GM19467 (cell line): ENCODE measurements around the gene CIITA.
"Not testable (repeated sequence)": the region's sequence is repeated elsewhere in the genome, so short reads cannot be mapped to it uniquely, and the experiment has no call there.

Source experiments
- ATAC-seq: cut with Tn5 transposase; IDR thresholded peaks from one replicate; pipeline ENCODE4 v1.9.1; 2021; ENCODE audit warnings: mild to moderate bottlenecking, moderate library complexity; ENCODE audit not compliant: unreplicated experiment

The CIITA gene

DNA sequence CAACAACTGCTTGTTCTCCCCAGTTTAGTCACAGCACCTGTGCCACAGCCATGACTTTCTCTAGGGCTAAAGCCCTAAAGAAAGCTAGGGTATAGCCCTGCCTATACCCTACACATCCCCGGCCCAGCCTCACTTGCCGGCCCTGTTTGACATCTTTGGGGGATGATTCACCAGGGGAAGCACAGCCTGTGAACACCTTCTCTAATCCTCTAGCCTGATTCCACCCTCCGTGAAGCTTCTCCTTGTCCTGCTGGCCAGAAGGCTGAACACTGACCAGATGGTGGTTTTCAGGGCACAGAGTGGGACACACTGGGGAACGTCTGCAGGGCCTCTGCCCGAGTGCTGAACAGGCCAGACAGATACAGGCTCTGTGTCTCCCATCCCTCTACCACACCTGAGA lies 73.4 kb downstream of the CIITA start:
- no peak for ATAC-seq

DNA sequence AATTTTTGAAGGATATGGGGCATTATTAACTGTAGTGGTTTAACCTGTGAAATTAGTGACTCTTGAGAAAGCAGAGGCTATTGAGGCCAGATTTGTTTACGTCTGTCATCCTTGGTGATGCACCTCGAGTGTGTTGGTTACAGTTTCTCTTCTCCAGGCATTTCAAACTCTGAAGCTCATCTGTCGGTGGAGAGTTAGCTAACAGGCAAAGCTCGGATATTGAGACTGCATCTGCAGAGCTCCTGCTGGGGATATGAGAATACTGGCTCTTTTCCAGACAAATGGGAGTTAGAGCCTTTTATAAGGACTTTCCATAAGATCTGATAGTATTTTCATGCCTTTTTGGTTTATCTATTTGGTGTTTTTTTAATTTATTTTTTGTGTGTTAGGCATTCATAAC lies 74.0 kb downstream of the CIITA start:
- no peak for ATAC-seq

DNA sequence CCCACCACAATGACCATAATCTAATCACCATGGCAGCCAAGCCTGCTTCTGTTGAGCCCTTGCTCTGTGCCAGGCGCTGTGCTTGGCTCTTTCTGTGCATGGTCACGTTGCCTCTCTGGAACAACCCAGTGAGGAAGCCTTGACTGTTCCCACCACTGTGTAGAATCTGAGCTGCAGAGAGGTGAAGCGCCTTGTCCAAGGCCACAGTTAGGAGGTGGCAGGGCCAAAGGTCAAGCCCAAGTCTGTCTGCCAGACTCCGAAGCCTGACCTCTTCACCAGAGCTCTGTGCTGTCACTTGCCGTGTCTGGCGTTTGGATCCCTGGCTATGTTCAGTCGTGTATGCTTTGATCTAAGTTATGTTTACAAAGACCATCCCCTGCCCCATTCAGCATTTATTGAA lies 77.9 kb downstream of the CIITA start:
- no peak for ATAC-seq

DNA sequence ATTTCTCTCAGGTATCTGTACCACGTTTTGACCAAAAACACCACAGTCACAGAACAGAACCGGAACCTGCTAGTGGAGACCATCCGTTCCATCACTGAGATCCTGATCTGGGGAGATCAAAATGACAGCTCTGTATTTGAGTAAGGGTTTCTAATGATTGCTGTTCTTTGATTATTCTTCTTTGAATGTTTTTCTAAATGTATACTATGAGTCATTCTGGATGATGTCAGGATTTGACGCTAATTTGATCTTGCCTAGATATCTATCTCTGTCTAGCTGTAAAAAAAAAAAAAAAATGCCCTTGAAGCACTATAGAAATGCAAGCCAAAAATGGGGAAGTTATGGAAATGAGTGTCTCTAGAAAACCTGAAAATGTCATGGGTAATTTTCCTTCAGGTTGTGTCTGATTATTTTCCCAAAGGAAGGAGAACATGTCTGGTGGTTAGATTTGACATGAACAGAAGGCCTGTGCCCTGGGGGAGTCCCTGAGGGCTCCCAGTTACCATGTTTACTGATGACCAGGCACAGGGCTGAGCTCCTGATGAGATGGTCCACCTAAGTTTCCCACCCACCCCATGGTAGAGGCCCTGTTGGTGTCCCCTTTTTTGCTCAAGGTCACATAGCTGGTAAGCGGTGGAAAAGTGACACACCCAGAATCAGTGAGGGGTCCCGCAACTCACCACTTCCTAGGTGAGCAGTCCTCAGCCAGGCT lies 80.9 kb downstream of the CIITA start:
- ATAC-seq = no peak

DNA sequence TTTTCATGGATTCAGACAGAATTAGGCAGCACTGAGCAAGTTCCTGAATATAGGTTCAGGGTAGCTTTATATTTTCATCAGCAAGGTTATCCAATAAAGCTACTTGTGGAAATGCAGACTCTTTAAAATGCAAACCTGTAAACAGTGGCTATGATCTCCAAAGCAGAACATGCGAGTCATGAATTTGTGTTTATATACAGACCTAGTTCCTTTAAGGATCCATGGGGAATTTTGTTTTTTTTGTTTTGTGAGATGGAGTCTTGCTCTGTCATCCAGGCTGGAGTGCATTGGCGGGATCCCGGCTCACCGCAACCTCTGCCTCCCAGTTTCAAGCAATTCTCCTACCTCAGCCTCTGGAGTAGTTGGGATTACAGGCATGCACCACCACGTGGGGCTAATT lies 82.2 kb downstream of the CIITA start:
- no peak for ATAC-seq

DNA sequence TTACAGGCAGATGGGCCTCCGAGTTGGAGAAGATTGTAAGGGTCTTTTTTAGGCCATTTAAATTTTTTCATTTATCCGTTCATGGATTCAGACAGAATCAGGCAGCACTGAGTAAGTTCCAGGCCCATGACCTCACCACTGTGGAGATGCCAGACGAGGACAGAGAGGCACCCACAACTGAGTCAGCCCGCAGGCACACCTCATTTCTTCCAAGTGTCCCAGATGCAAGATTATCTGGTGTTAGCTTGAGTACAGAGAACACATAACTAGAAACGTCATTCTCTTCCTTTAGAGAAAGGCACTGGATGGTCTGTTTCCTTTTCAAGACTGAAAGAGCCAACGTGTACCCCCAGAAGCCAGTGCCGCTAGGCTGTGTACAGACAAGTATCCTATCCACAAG lies 84.2 kb downstream of the CIITA start:
- ATAC-seq = no peak

DNA sequence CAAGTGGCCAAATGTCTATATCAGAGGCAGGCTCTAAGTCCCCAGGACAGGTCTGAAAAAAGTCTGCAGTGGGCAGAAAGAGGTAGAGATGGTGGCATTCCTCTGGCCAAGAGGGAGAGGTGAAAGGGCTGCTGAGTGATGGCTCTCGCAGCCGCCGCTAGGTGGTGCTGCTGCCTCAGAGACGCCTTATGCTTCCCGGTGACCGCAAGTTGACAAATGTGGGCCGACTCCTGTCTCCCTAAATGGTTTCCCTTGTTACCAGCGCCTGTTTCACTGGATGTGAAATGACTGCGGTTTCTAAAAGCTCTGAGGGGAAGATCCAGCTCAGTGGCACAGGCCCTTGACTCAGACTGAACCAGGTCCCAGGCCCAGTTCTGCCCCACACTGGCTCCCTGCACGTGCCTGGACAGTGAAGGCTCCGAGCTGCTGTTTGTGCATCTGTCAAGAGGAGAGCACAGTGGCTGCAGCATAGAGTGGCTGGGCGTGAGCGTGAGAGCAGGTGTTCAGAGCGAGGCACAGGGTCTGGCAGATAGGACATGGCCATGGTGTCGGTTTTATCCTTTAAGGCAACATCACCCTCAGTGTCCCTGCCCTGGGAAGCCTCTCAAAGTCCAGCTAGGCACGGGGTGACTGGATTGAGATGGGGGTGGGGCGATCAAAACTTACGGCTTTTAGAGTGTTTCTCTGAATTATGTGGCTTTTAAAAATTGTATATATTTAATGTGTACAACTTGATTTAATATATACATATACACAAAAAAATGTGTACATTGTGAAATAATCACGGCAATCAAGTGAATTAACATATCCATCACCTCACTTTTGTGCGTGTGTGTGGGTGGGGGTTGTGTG lies 87.3 kb downstream of the CIITA start:
- peak; percentile 41 for ATAC-seq

DNA sequence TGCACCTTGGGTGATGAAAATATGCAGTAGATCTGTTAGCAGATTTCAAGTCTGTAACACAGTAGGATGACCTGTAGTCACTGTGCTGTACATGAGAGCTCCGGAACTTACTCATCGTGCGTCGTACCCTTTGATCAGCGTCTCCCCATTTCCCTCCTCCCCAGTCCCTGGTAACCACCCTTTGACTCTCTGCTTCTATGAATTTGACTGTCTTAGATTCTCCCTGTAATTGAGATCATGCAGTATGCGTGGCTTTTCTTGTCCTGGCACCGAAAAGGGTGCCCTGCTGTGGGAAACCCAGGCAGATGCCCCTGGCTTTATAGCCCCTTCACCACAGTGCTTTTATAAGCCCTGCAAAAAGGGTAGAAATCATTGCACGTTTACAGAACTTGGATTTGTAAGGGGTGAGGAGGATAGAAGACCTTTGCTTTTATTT lies 87.9 kb downstream of the CIITA start:
- ATAC-seq = no peak

DNA sequence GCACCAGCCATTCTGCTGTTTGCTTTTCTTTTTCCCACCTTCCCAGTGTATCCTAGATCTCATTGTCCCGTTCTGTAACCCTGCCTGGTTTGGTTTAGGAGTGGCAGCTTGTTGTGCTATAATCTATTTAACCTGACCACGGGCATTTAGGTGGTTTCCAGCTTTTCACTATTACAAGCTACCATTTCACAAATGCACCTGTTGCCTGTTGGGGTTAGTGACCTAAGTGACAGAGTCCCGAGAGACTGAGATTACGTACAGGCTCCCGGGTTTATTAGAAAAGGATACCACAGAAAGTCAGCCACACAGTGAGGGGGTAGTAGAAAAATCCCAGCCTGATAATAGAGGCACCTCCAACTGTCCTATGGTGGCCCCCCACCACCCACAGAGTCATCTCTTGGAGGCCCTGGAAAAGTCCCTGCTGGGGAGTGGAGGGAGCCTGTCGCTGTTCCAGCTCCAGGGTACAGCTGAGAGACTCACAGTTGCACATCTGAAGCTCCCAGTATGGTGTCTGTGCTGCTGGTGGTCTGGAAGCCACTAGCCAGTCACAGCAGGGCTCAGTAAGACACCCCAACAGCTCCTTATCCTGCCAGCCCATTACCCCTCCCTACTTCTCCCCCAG lies 88.5 kb downstream of the CIITA start:
- peak; percentile 47 for ATAC-seq

DNA sequence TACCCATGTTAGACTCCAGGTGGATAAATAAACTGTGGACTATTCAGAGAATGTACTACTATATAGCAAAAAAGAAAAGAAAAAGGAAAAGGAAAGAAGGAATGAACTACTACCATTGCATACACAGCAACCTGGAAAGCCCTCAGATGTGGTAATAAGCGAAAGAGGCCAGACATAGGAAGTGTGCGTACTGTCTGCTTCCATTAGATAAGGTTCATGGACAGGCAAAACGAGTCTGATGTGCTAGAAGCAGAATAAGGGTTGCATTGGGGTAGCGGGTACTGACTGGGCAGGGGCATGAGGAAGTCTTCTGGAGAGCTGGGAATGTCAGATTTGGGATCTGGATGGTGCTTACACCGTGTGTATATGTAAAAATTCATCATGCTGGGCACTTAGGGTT lies 89.1 kb downstream of the CIITA start:
- ATAC-seq = no peak

DNA sequence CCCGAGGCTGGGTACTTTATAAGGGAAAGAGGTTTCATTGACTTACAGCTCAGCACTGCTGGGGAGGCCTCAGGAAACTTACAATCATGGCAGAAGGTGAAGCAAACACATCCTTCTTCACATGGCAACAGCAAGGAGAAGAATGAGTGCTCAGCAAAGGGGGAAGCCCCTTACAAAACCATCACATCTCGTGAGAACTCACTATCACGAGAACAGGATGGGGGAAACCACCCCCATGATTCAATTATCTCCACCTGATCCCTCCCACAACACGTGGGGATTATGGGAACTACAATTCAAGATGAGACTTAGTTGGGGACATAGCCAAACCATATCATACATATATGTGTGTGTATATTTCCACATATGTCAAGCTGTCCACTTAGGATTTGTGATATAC lies 89.6 kb downstream of the CIITA start:
- not testable (repeated sequence) for ATAC-seq

DNA sequence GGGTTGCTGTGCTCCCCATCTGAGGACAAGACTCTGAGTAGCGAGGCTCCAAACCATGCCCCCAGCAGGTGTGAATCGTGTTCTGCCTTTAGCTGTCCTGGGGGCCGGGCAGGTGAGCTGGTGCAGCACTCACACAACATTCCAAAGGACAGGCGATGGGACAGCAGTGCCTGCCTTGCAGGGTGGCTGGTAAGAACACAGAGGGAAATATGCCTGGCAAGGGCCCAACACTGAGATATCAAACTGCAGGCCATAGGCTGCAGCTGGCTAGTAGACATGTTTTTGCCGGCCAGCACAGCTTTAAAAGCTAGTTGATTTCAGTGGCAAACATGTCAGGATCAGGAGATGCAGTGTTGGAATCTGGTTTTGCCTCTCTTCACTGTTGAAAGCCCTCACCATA lies 91.0 kb downstream of the CIITA start:
- no peak for ATAC-seq

DNA sequence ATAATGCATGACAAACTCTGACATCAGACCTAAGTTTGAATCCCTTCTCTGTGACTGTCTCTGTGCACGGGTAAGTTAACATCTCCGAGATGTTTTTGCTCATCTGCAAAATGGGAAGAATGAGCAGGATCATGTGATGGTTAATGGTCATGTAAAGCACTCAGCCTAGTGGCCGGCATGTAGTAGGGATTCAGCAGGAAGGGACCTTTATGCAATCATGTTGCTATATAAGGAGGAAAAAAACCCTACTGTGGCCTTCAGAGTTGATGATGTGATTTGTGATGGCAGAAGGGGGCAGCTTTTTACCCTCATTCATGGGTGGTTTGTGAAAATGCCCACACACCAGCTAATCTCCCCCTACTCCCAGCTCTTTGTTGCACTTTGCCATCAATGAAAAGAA lies 91.5 kb downstream of the CIITA start:
- no peak for ATAC-seq

DNA sequence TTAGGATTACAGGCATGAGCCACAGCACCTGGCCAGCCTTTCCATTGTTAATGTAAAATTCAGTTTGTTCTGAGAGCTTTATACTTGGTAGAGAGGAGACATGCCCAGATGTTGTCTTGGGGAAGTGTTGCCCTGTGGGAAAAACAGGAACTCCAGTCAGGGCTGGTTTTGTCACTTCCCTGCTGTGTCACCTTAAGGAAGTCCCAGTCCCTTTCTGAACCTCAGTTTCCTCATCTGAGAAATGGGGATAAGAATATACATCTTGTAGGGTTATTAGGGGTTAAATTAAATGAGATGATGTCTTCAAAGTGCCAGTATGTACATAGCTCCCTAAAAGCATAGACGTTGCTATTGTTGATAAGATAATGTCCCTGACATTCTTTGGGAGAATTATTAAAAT lies 92.6 kb downstream of the CIITA start:
- ATAC-seq = no peak

DNA sequence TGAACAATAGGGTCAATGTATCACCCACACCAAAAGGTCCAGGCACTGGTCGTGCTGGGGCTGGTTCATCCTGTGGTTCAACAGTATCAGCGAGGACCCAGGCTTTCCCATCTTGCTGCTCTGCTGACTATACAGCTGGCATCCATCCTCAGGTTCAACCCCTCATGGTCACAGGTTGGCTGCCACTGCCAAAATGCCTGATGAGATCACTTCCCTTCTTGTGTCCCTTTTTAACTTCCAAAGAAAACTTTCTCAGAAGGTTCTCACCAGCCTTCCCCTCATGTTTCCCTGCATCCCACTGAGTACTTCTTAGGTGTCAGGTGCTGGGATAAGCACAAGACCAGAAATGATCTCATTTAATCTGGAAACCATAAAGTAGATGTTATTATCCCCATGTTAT lies 93.1 kb downstream of the CIITA start:
- ATAC-seq = no peak

DNA sequence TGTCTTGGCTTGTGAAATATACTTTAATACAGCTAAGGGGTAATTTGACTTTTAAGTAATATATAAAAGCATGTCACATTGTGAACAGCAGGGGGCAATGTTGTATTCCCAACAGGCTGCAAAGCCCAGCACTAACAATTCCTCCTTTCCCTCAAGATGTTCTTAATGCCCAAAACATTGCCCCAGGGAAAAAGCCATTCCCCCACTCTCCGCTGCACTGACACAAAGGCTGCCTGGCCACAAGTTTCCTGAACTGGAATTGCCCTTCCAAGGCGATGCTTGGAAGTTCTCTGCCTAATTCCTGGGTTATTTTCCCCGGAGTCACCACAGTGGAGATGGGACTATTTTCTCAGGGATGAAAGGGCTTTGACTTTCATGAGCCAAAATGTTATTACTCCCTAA lies 94.6 kb downstream of the CIITA start:
- ATAC-seq = no peak

DNA sequence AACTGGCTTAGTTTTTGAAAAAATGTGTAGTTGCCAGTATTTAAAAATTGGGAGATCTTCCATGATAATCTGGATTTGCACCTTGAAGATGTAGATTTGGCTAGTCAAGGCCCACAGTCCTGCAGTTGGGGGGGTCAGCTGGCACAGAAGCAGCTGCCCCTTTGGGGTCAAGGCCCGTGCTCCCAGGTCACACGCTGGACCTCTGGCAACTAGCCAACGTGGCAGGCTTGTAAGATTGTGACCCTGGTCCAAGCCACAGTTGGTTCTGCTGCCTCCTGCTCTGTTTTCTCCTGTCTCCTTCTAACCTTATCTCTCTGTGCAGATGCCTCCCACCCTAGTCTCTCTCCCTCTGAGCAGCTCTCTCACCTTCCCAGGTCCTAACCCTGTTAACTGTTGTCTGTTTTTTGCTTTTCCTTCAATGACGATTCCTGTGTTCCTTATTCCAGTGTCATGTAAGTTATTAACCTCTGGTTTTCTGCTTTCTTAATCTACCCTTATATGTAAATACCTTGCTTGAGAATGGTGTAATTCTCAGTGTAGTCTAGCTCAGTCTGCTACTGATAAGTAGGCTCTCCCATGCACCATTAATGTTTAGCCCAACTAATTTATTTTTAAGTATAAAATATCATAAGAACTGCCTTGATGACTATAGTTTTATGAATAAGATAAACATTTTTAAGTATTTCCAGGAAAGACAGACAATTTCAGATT lies 95.3 kb downstream of the CIITA start:
- no peak for ATAC-seq

DNA sequence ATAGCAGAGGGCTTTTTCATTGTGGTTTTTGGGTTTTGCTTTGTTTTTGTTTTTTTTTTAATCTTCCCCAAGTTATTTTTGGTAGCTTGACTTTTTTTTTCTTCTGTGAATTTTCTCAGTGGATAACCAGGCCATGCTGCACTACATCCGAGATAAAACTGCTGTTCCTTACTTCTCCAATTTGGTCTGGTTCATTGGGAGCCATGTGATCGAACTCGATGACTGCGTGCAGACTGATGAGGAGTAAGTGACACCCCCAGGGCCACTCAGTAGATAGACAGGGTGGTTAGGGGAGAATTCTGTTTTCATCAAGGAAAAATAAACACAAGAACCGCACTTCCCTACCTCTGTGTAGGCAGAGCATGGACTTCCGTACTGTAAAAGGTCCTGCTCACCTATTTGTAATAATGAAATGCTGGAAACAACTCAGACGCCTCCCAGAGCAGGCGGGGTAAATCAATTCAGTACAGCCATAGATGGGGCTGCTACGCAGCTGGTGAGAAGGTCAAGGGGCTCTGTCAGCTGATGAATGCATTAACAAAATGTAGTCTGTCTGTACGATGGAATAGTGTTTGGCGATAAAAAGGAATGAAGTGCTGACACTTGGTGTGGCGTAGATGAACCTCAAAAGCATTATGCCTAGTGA lies 95.9 kb downstream of the CIITA start:
- no peak for ATAC-seq

DNA sequence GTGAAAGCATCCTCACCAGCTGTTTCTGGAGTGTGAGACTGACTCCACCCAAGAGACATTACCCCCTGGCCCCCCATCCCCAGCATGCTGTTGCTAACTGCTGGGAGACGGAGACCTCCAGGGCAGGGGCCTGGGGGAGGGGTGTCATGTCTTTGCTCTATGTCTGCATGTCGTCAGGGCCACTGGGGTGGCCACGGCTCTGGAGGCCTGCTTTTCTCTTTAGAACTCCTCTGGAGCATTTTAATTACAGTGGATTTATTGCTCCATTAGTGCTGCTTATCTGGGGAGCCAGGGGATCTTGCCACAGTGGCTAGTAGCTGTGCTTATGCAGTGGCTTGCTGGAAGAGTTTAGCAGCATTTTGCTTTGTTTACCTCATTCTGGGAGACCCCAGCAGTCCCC lies 99.6 kb downstream of the CIITA start:
- no peak for ATAC-seq

DNA sequence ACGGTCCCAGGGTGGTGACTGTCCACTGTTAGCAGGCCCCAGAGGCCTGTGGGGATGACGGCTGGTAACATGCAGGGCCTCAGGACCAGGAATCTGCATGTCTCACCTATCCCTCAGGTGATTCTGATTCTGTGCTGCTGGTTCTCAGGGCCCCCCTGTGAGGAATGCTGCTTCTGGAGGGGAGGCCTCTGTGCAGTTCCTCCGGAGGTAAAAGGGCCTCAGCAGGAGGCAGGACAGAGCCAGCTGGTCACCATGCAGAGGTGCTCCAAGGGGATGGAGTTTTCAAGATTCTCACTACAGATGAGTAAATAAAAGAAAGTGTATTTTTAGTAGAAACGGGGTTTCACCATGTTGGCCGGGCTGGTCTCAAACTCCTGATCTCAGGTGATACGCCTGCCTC lies 101.1 kb downstream of the CIITA start:
- ATAC-seq = no peak
